T-helper 1 cell treated with Interleukin-12 subunit alpha and Interleukin-12 subunit beta and Interleukin-4 antibody, amounts not matched to agents 30 ng/mL and 1 ng/mL, for 36 hours (primary cell): ENCODE data around the gene MED22. TPM values are rescaled to one million over a fixed set of nuclear protein-coding genes. Genes with fewer than 3 reads are reported as not detected.
"Not testable (repeated sequence)": the region's sequence is repeated elsewhere in the genome, so short reads cannot be mapped to it uniquely, and the experiment has no call there.

ENCODE experiments used
- intact Hi-C: fragments of 100-400 bp; cut with micrococcal nuclease; formaldehyde crosslinking; loops from one replicate; pipeline ENCODE4 v1.15.1; 2024
- total RNA-seq: library from RNA; stranded (reverse); gene quantifications from 2 replicates; pipeline ENCODE4 v1.2.3, GENCODE V29; 2022

Gene MED22
- 31.4 and 32.0 TPM in 2 replicates for total RNA-seq

- intact Hi-C loops: loop anchor here (1.0 to 10.0 kb wide), 11 partner anchors 8 to 719 kb away; partner anchors contain the start of genes BRD3, GTF3C5, REXO4 and STKLD1
Measured at GRCh38 chr9:133347985-133348717, at the start of gene MED22, which contains the start of gene RPL7A. Gene MED22, minus strand, starts transcription at chr9:133348131. Its CDS starts 1,469 bp downstream, at chr9:133346662. Gene RPL7A, plus strand, starts transcription at chr9:133348218. Its CDS starts 26 bp downstream, at chr9:133348244.

- intact Hi-C loops: no loop called here
Measured at GRCh38 chr9:133397370-133397769, 49.4 kb upstream of the MED22 start.

GRCh38 chr9:133396952-133397351 lies 49.0 kb upstream of the MED22 start:
- intact Hi-C loops: no loop called here

- intact Hi-C loops: no loop called here
Measured at GRCh38 chr9:133394687-133395271, 46.8 kb upstream of the MED22 start.

GRCh38 chr9:133393399-133393798 lies 45.5 kb upstream of the MED22 start:
- intact Hi-C loops: no loop called here

DNA sequence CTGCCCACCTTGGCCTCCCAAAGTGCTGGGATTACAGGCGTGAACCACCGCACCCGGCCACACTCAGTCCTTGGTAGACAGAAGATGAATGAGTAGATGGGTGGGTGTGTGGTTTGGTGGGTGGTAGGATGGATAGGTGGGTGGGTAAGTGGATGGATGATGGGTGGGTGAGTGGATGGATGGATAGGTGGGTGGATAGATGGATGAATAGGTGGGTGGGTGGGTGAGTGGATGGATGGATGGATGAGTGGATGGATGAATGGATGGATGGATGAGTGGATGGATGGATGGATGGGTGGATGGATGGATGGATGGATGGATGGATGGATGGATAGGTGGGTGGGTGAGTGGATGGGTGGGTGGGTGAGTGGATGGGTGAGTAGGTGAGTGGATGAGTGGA lies 44.4 kb upstream of the MED22 start:
- intact Hi-C loops: not testable (repeated sequence)

GRCh38 chr9:133391449-133391848 lies 43.5 kb upstream of the MED22 start:
- intact Hi-C loops: not testable (repeated sequence)

GRCh38 chr9:133390713-133391112 lies 42.8 kb upstream of the MED22 start:
- intact Hi-C loops: no loop called here

DNA sequence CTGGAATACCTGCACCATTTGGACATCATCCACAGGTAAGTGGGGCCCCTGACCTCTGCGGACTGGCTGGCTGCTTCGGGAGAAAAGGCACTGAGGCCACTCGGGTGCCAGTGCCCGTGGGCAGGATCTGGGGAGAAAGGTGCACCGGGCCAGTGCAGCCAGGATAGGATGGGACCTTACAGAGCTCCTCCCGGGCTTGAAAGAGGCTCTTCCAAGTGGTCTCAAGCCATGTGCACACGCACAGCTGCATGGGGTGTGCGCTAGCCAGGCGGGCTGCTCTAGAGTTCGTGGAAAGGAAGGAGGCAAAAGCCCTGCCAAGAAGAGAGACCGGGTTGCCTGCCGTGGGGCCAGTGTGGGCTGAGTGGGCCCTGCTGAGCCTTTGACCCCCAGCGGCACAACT lies 41.6 kb upstream of the MED22 start:
- intact Hi-C loops: no loop called here

DNA sequence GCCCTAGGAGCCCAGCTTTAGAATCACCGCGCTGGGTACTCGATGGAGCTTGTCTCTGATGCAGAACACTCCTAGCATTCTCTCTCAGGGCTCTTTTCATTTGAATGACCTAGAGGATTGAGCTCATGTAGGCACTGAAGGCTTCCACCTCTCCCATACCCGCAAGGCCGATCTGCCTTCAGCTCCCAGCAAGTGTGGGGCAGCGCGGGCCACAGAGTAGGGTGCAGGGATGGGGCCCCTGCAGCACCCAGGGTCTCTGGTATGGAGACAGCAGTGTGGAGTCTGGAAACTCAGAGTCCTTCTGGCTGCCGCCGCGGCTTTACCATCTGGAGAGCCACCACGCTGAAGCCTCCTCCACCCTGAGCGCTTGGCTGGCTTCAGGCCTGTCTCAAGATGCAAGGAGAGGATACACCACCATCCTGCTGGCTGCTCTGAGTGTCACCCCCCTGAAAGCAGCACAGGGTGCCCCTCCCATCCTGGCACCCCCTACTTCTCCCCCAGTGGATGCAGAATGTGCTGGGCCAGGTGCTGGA lies 41.2 kb upstream of the MED22 start:
- intact Hi-C loops: no loop called here

GRCh38 chr9:133387680-133388079 lies 39.7 kb upstream of the MED22 start:
- intact Hi-C loops: no loop called here

DNA sequence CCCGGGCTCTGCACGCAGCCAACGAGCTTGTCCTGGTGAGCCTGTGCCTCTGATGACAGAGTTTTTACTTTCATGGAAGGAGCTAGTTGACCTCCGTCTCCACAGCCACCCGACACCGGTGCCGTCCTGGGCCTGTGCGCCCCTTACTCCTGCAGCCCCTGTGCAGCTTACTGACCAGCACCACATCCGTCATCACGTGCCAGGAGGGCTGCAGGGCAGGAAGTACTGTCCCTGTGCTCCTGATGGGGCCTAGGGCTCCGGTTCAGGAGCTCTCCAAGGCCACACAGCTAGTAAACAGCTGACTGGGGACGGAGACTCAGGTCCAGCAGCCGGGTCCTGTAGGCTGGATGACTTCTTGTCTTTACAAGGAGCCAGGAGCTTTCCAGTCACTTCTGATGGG lies 38.4 kb upstream of the MED22 start:
- intact Hi-C loops: no loop called here

GRCh38 chr9:133385452-133385851 lies 37.5 kb upstream of the MED22 start:
- intact Hi-C loops: no loop called here

DNA sequence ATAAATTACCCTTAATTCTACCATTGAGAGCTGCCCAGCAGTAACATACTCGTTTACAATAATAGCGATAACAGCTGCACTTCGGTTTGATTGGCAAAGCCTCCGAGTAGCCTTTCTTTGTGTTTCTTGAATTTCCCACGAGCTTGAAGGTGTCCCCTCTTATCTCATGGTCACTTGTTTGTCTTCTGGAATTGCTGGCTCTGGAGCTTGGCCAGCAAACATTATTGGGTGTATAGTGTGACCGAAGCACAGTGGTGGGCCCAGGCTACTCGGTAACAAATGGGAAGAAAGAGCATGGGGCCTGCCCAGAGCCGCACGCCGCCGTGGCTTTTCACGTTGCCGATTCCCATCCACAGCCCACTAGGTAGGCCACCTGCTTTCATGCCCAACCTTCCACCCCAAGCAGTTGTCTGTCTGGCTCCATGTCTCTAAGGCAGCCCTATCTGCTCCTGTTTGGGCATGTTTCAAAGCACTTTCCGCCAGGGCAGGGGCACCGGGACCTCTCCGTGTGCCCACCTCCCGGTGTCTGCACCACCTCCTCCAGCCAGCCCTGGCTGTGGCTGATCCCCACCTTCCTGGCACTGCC lies 36.9 kb upstream of the MED22 start:
- intact Hi-C loops: no loop called here

GRCh38 chr9:133383438-133383837 lies 35.5 kb upstream of the MED22 start:
- intact Hi-C loops: no loop called here

GRCh38 chr9:133382507-133383141 lies 34.7 kb upstream of the MED22 start:
- intact Hi-C loops: no loop called here

- intact Hi-C loops: no loop called here
Measured at GRCh38 chr9:133380734-133381133, 32.8 kb upstream of the MED22 start.

DNA sequence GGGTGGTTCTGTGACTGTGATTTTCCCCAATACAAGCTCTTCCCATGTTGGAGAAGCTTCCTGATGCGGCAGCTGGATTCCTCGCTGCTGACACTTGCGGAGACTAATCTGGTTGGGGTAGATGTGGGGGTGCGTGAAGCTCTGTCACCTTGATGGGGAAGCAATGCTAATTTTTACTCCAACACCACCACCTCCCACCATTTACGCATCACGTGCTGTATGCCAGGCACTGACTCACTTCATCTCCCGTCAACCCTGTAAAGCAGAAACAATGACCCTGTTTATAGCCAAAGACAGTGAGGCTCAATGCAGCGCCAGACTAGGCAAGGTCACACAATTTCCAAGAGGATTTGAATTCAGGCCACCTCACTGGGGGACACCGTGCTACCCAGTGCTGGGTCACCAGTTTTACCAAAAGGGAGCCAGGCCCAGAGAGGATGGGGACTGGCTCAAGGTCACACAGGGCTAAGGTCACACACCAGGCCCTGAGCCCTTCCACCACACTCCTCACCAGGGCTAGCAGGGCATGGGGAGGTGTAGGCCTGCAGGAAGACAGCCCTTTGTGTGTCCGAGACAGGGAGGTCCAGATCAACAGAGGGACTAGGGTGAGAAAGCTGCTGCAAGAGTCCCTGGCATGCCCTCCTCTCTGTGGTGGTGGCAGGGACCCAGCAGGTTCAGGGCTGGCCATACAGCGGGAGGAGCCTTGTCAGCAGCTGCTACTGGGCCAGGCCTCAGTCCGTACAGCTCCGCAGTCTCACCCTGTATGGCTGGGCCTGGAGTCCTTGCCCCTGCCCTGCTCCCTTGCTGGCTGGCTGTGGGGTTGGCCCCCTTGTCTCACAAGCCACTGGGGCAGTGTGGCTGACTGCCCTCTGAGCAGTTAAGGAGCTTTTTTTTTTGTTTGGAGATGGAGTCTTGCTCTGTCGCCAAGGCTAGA lies 31.5 kb upstream of the MED22 start:
- intact Hi-C loops: loop anchor here (10.0 kb wide), 2 partner anchors 685 to 975 kb away; partner anchors contain the start of genes BRD3 and TTF1

DNA sequence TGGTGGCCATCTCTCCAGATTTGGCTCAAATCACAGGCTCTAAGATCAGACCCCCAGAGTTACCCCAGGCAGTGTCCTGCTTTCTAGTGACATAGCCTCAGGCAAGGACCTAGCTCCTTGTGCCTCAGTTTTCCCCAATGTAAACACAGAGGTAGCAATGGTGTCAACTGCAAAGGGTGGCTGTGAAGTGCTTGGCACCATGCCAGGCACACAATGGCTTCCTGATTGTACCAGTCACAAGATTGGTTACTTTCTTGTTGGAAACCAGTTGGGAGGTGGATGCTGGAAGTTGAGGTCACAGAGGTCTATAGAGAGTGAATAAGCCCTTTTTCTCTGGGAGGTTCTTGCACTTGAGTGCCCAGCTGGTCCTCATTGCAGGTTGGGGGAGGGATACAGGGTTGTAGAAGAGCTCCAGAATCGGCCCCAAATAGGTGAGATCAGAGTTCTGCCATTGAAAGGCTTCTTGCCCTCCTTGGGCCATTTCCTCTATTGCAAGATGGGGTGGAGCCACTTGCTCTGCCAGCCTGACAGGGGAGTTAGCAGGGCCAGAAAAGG lies 30.6 kb upstream of the MED22 start:
- intact Hi-C loops: loop anchor here (10.0 kb wide), 2 partner anchors 686 to 974 kb away; partner anchors contain the start of genes BRD3 and TTF1

DNA sequence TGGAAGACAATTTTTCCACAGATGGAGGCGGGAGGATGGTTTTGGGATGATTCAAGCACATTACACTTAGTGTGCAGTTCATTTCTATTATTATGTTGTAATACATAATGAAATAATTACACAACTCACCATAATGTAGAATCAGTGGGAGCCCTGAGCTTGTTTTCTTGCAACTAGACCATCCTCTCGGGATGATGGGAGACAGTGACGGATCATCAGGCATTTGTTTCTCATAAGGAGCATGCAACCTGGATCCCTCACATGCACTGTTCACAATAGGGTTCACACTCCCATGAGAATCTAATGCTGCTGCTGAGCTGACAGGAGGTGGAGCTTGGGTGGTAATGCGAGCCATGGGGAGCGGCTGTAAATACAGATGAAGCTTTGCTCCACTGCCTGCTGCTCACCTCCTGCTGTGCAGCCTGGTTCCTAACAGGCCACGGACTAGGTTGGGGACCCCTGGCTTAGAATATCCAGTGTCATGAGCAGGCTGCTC lies 29.8 kb upstream of the MED22 start:
- intact Hi-C loops: loop anchor here (10.0 kb wide), 2 partner anchors 687 to 973 kb away; partner anchors contain the start of genes BRD3 and TTF1
